Esophagus muscularis mucosa (tissue), 4 donors: ENCODE results near the gene FATE1.

Source experiments
- EP300 ChIP-seq: sonication (generic); formaldehyde crosslinking; IDR thresholded peaks from one replicate; pipeline ENCODE4 v1.6.1; 2017; ENCODE audit warnings: antibody characterized with exemption
- POLR2A ChIP-seq: fragments of 450-650 bp; IDR thresholded peaks from one replicate; pipeline ENCODE4 v1.6.1; 2017; ENCODE audit warnings: antibody characterized with exemption, moderate library complexity, mild to moderate bottlenecking, low read depth
- POLR2AphosphoS5 ChIP-seq, 2 donors: sonication (generic); formaldehyde crosslinking; IDR thresholded peaks; one replicate each; pipeline ENCODE4 v1.6.1; 2017; ENCODE audit warnings: antibody characterized with exemption in 2 of 2
- TF ChIP-seq, protein P1 (sequence below), 3 experiments: fragments of 200-600 bp in 2 of 3; fragments of 450-650 bp in 1 of 3; sonication (generic) in 2 of 3; IDR thresholded peaks; one replicate each; pipeline ENCODE4 v1.5.1; 2017 to 2019; ENCODE audit warnings: antibody characterized with exemption in 3 of 3, mild to moderate bottlenecking in 2 of 3, moderate library complexity in 1 of 3

DNA sequence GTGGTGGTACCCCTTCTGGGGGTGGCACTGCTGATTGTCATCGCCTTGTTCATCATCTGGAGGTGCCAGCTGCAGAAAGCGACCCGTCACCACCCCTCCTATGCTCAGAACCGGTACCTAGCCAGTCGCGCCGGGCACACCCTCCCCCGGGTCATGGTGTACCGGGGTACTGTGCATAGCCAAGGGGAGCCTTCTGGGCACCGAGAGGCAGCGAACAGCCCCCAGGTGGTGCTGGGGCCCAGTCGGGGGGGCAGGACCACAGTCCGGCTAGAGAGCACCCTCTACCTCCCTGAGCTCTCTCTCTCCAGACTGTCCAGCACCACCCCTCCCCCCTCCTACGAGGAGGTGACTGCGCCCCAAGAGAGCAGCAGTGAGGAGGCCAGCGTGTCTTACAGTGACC lies 15.3 kb upstream of the FATE1 start:
- TF ChIP-seq POLR2A (no peak), POLR2AphosphoS5 (IDR thresholded peaks at IDR 0.05) (no peak), EP300 (no peak)
- TF ChIP-seq, protein P1, sequence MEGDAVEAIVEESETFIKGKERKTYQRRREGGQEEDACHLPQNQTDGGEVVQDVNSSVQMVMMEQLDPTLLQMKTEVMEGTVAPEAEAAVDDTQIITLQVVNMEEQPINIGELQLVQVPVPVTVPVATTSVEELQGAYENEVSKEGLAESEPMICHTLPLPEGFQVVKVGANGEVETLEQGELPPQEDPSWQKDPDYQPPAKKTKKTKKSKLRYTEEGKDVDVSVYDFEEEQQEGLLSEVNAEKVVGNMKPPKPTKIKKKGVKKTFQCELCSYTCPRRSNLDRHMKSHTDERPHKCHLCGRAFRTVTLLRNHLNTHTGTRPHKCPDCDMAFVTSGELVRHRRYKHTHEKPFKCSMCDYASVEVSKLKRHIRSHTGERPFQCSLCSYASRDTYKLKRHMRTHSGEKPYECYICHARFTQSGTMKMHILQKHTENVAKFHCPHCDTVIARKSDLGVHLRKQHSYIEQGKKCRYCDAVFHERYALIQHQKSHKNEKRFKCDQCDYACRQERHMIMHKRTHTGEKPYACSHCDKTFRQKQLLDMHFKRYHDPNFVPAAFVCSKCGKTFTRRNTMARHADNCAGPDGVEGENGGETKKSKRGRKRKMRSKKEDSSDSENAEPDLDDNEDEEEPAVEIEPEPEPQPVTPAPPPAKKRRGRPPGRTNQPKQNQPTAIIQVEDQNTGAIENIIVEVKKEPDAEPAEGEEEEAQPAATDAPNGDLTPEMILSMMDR (IDR thresholded peaks at IDR 0.05), result no peak
